ENCODE data around the gene TBC1D7. TPM values are rescaled to one million over a fixed set of nuclear protein-coding genes. Genes with fewer than 3 reads are reported as not detected.

TBC1D7 gene
- total and polyA plus RNA-seq, 2 of the 4 experiments (the other 2 are of a cell fraction), result 14.3 to 22.6 TPM

DNA sequence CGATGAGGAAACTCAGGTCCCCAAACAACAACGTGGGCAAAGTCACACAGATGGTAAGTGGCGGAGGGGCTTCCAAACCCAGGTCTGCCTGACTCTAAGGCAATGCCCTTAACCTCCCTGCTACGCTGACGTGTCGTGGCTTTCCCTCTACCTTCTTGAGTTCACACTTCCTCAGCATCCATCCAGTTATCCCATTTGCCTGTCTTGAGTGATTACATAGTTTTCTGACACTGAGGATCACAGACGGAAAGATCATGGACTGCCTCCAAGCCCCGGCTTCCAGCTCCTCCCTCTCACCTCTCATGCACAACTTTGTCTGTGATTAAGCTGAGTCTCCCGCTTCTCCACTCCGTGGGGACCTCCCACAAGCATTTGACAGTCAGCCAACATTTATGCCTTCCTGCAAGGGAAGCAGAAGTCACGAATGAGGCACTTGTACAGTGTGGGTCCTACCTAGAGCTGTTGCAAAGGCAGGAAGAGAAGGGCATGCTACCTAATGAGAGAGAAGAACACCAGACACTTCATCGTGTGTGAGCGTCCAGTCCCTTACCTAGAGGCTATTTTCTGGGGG lies 33.8 kb downstream of the TBC1D7 start:
- H2AK5ac ChIP-seq (ENCODE audit: low read depth, low read length), result no peak overlapping the region
- H3K23ac ChIP-seq (ENCODE audit: low read depth, low read length), result no peak overlapping the region
- DNase-seq (no peak), ATAC-seq (ENCODE audit: low read depth) (no peak)
- H4K5ac ChIP-seq (ENCODE audit: low read depth, low read length), result no peak overlapping the region
- H2BK20ac ChIP-seq (ENCODE audit: low read depth, low read length), result no peak overlapping the region
- peaks cover 3% of the 10 kb centered on the region; the same call in 1 of the 2 replicates for H3K9me1 ChIP-seq (ENCODE audit: insufficient read depth, low read length)
- H4K20me1 ChIP-seq (ENCODE audit: insufficient read depth, low read length), result no peaks in the 10 kb centered on the region
- ChIA-PET POLR2A (ENCODE audit: unreplicated experiment) (no interaction called here), CTCF (interaction anchor here (0.6 kb wide), 1 partner anchor 68 kb away, joined by 4 read pairs; no protein-coding TSS in a partner anchor)
- H2BK5ac ChIP-seq (ENCODE audit: low read depth, low read length, poor library complexity, severe bottlenecking), result no peak overlapping the region
- no peaks in the 10 kb centered on the region for H3K9me3 ChIP-seq (ENCODE audit: control insufficient read depth, insufficient read depth, low read length)
- H2BK120ac ChIP-seq (ENCODE audit: low read depth, low read length), result no peak overlapping the region
- H3K4me1 ChIP-seq (ENCODE audit: control insufficient read depth, insufficient read depth, low read length), result no peaks in the 10 kb centered on the region
- H3K4me2 ChIP-seq (ENCODE audit: low read depth, low read length), result no peak overlapping the region
- H3K27ac ChIP-seq (ENCODE audit: insufficient read depth, low read length), result no peak overlapping the region
- no peak for TF ChIP-seq RAD21 (IDR thresholded peaks at IDR 0.05; ENCODE audit: low read length)
- TF ChIP-seq RCOR1 (IDR thresholded peaks at IDR 0.05; ENCODE audit: insufficient replicate concordance, low read length), result no peak
- TF ChIP-seq, protein P1, sequence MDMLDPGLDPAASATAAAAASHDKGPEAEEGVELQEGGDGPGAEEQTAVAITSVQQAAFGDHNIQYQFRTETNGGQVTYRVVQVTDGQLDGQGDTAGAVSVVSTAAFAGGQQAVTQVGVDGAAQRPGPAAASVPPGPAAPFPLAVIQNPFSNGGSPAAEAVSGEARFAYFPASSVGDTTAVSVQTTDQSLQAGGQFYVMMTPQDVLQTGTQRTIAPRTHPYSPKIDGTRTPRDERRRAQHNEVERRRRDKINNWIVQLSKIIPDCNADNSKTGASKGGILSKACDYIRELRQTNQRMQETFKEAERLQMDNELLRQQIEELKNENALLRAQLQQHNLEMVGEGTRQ (IDR thresholded peaks at IDR 0.05; ENCODE audit: low read depth, low read length), result no peak
- TF ChIP-seq CEBPB (IDR thresholded peaks at IDR 0.05; ENCODE audit: low read depth, low read length), result no peak
- no peak for TF ChIP-seq FOS (IDR thresholded peaks at IDR 0.05; ENCODE audit: low read depth, low read length)
- no peak for TF ChIP-seq MAFK (IDR thresholded peaks at IDR 0.05; ENCODE audit: low read depth, low read length)
- TF ChIP-seq RFX5 (IDR thresholded peaks at IDR 0.05; ENCODE audit: low read depth, low read length), result no peak
- no peak for TF ChIP-seq CHD1 (IDR thresholded peaks at IDR 0.05; ENCODE audit: low read depth, low read length)
- no peak for TF ChIP-seq POLR2A (IDR thresholded peaks at IDR 0.05; ENCODE audit: low read depth, low read length)
- TF ChIP-seq BHLHE40 (IDR thresholded peaks at IDR 0.05; ENCODE audit: low read depth, low read length), result no peak
- in situ Hi-C loops (cut with MboI; ENCODE audit: low sequenced_read_pairs) (no loop called here), dilution Hi-C loops (cut with HindIII; ENCODE audit: low sequenced_read_pairs, unreplicated experiment) (no loop called here), intact Hi-C loops (cut with micrococcal nuclease) (no loop called here)
- H3K9ac ChIP-seq (ENCODE audit: low read depth, low read length), result no peak overlapping the region
- H3K56ac ChIP-seq (ENCODE audit: extremely low read depth, insufficient read depth, low read length), result no peak overlapping the region
- no peak overlapping the region for H4K8ac ChIP-seq (ENCODE audit: low read depth in 2 of 2, low read length in 2 of 2)
- no peaks in the 10 kb centered on the region for H3K27me3 ChIP-seq (ENCODE audit: control insufficient read depth, insufficient read depth, low read length)
- no peak overlapping the region for H2BK15ac ChIP-seq (ENCODE audit: low read depth, low read length)
- no peak overlapping the region for H3K4me3 ChIP-seq (ENCODE audit: insufficient read depth, low read depth, low read length)
- no peak overlapping the region for H3K4ac ChIP-seq (ENCODE audit: low read depth, low read length)
- H3K18ac ChIP-seq (ENCODE audit: low read depth, low read length), result no peak overlapping the region
- 84% methylated on average over 7 of the region's 13 CpGs; no CpG with 5 or more reads in 1 of the 2 experiments for WGBS, 2 experiments (ENCODE audit: extremely low coverage in 2 of 2, insufficient read length in 1 of 2)
- no peak overlapping the region for H2AK9ac ChIP-seq (replicated peaks; ENCODE audit: low read depth, low read length, poor library complexity)
- peaks cover 28% of the 10 kb centered on the region for H3K36me3 ChIP-seq (ENCODE audit: control insufficient read depth, insufficient read depth, low read length)
- no peak overlapping the region for H3K14ac ChIP-seq (replicated peaks; ENCODE audit: low read depth, low read length)
- no peaks in the 10 kb centered on the region for H3K79me1 ChIP-seq (ENCODE audit: low read depth in 1 of 2, low read length in 2 of 2)
- BruUV-seq (replicated peaks), result no TSS peak
- H4K91ac ChIP-seq (ENCODE audit: insufficient read depth, low read depth, low read length), result no peak overlapping the region
- H2AFZ ChIP-seq (replicated peaks; ENCODE audit: low read length, poor library complexity), result no peak overlapping the region
